Ishikawa (cell line): ENCODE data around the gene PCDH15.

ENCODE experiments used
- CEBPB ChIP-seq: IDR thresholded peaks from 2 replicates; pipeline ENCODE4 v1.6.1; 2012
- CREB1 ChIP-seq: IDR thresholded peaks from 2 replicates; pipeline ENCODE4 v1.6.1; 2012; ENCODE audit warnings: low read depth
- EGR1 ChIP-seq: IDR thresholded peaks from 2 replicates; pipeline ENCODE4 v1.6.1; 2012
- EP300 ChIP-seq: IDR thresholded peaks from 2 replicates; pipeline ENCODE4 v1.6.1; 2012; ENCODE audit warnings: borderline replicate concordance
- FOXM1 ChIP-seq: IDR thresholded peaks from 2 replicates; pipeline ENCODE4 v1.6.1; 2012; ENCODE audit warnings: low read depth, borderline replicate concordance
- MAX ChIP-seq: IDR thresholded peaks from 2 replicates; pipeline ENCODE4 v1.6.1; 2012
- NFIC ChIP-seq: IDR thresholded peaks from 2 replicates; pipeline ENCODE4 v1.6.1; 2012
- RAD21 ChIP-seq: IDR thresholded peaks from 2 replicates; pipeline ENCODE4 v1.6.1; 2012; ENCODE audit warnings: low read depth
- TAF1 ChIP-seq: IDR thresholded peaks from 2 replicates; pipeline ENCODE4 v1.6.1; 2012; ENCODE audit warnings: low read depth, mild to moderate bottlenecking
- TEAD4 ChIP-seq: IDR thresholded peaks from 2 replicates; pipeline ENCODE4 v1.6.1; 2012
- USF1 ChIP-seq: IDR thresholded peaks from 2 replicates; pipeline ENCODE4 v1.6.1; 2012
- YY1 ChIP-seq: IDR thresholded peaks from 2 replicates; pipeline ENCODE4 v1.6.1; 2012; ENCODE audit warnings: low read depth
- ZBTB7A ChIP-seq: IDR thresholded peaks from 2 replicates; pipeline ENCODE4 v1.6.1; 2012; ENCODE audit warnings: low read depth
- TF ChIP-seq, protein P1 (sequence below): IDR thresholded peaks from 2 replicates; pipeline ENCODE4 v1.6.1; 2012; ENCODE audit warnings: low read depth, mild to moderate bottlenecking

DNA sequence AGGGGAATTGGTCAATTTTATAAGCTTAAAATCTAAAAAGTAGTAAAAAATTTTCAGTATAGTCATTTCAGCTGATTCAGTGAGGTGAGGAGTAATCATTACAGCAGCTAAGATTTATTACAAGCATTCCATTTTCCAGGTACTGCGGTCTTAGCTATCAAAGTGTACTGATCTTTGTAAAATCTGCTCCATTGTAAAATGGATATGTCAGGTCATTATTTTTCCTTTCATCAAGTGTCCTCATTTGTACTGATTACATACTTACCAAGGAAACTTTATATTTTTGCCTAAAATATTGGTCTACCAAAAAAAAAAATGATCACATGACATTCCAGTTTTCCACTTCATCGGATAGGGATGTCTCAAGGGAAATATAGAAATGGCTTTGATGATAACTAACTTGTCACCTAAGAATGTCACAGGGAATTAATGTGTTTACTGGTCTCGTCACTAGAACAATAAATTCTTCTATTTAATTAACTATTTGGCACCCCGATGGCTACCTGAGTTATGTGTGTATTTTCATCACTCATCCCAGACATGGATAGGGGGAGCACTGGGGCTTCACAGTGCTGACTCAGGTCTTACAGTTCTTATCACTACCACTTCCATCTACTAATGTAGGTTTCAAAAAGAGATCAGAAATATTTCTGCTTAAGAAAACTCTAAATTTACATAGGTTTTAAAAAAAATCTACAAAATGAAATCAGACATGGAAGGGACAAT, 948.4 kb downstream of the PCDH15 start:
- TF ChIP-seq FOXM1 (no peak), EP300 (no peak), RAD21 (no peak), YY1 (no peak), TAF1 (no peak), CREB1 (no peak), MAX (no peak), USF1 (no peak), EGR1 (no peak), NFIC (no peak), TEAD4 (no peak), CEBPB (no peak), ZBTB7A (no peak)
- TF ChIP-seq, protein P1, sequence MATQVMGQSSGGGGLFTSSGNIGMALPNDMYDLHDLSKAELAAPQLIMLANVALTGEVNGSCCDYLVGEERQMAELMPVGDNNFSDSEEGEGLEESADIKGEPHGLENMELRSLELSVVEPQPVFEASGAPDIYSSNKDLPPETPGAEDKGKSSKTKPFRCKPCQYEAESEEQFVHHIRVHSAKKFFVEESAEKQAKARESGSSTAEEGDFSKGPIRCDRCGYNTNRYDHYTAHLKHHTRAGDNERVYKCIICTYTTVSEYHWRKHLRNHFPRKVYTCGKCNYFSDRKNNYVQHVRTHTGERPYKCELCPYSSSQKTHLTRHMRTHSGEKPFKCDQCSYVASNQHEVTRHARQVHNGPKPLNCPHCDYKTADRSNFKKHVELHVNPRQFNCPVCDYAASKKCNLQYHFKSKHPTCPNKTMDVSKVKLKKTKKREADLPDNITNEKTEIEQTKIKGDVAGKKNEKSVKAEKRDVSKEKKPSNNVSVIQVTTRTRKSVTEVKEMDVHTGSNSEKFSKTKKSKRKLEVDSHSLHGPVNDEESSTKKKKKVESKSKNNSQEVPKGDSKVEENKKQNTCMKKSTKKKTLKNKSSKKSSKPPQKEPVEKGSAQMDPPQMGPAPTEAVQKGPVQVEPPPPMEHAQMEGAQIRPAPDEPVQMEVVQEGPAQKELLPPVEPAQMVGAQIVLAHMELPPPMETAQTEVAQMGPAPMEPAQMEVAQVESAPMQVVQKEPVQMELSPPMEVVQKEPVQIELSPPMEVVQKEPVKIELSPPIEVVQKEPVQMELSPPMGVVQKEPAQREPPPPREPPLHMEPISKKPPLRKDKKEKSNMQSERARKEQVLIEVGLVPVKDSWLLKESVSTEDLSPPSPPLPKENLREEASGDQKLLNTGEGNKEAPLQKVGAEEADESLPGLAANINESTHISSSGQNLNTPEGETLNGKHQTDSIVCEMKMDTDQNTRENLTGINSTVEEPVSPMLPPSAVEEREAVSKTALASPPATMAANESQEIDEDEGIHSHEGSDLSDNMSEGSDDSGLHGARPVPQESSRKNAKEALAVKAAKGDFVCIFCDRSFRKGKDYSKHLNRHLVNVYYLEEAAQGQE, result no peak
